Measurements from ENCODE around the gene RTP4.
"Not testable (repeated sequence)": the region's sequence is repeated elsewhere in the genome, so short reads cannot be mapped to it uniquely, and the experiment has no call there.

Gene RTP4

DNA sequence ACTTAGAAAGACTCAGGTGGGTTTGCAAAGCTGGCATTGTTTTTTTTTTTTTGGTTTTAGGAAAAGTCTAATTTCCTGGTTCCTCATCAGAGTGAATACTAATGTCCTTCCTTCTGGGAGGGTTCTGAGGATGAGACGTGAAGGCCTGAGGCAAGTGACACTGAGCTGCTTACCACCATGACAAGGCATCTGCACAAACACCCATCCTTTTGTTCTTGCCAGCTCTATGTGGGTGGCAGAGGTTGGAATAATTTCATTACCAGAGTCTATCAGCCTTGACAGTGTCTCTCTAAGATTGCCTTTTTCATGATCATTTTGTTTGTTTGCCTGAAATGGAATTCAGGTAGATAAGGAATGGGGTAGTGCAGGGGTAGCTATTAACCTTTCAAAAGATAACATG, 17.1 kb downstream of the RTP4 start:
- TF ChIP-seq, protein P1, sequence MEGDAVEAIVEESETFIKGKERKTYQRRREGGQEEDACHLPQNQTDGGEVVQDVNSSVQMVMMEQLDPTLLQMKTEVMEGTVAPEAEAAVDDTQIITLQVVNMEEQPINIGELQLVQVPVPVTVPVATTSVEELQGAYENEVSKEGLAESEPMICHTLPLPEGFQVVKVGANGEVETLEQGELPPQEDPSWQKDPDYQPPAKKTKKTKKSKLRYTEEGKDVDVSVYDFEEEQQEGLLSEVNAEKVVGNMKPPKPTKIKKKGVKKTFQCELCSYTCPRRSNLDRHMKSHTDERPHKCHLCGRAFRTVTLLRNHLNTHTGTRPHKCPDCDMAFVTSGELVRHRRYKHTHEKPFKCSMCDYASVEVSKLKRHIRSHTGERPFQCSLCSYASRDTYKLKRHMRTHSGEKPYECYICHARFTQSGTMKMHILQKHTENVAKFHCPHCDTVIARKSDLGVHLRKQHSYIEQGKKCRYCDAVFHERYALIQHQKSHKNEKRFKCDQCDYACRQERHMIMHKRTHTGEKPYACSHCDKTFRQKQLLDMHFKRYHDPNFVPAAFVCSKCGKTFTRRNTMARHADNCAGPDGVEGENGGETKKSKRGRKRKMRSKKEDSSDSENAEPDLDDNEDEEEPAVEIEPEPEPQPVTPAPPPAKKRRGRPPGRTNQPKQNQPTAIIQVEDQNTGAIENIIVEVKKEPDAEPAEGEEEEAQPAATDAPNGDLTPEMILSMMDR (conservative IDR thresholded peaks at IDR 0.05; ENCODE audit: low read depth, low read length) = no peak
- DNase-seq (ENCODE audit: low read depth) = no peak
- H3K4me3 ChIP-seq (ENCODE audit: low read depth, low read length) = no peak overlapping the region

- no peak overlapping the region for H3K4me3 ChIP-seq (ENCODE audit: low read depth, low read length)
- TF ChIP-seq, protein P1 (conservative IDR thresholded peaks at IDR 0.05; ENCODE audit: low read depth, low read length) = no peak
- no peak for DNase-seq (ENCODE audit: low read depth)
These were observed 28.5 kb downstream of the RTP4 start for GRCh38 chr3:187396661-187397060.

DNA sequence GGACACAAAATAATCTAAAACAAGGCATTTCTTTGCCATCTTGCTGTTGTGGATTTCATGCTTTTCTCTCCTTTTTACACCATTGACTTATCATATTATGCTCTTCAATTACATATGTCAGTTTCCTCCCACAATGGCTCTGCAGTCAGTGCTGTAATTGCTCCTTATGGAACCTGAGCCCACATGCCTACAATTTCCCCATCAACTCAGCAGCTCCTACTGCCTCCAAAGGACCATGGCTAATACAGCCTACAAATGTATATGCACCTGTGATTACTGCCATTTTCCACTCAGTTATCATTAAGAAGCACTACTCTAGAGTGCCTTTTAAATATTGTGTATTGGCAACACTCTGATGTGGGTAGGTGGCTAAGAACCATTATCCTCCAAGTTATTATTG, 30.8 kb downstream of the RTP4 start:
- TF ChIP-seq, protein P1 (conservative IDR thresholded peaks at IDR 0.05; ENCODE audit: low read depth, low read length) = no peak
- no peak overlapping the region for H3K4me3 ChIP-seq (ENCODE audit: low read depth, low read length)
- DNase-seq (ENCODE audit: low read depth) = no peak

GRCh38 chr3:187400756-187401155, 32.6 kb downstream of the RTP4 start:
- TF ChIP-seq, protein P1 (conservative IDR thresholded peaks at IDR 0.05; ENCODE audit: low read depth, low read length) = no peak

GRCh38 chr3:187401856-187402255, 33.7 kb downstream of the RTP4 start:
- TF ChIP-seq, protein P1 (conservative IDR thresholded peaks at IDR 0.05; ENCODE audit: low read depth, low read length) = no peak
- H3K4me3 ChIP-seq (ENCODE audit: low read depth, low read length) = no peak overlapping the region
- no peak for DNase-seq (ENCODE audit: low read depth)

More at GRCh38 chr3:187400756-187401155, 32.6 kb downstream of the RTP4 start:
- H3K4me3 ChIP-seq (ENCODE audit: low read depth, low read length) = no peak overlapping the region
- peak; percentile 20 for DNase-seq (ENCODE audit: low read depth)

DNA sequence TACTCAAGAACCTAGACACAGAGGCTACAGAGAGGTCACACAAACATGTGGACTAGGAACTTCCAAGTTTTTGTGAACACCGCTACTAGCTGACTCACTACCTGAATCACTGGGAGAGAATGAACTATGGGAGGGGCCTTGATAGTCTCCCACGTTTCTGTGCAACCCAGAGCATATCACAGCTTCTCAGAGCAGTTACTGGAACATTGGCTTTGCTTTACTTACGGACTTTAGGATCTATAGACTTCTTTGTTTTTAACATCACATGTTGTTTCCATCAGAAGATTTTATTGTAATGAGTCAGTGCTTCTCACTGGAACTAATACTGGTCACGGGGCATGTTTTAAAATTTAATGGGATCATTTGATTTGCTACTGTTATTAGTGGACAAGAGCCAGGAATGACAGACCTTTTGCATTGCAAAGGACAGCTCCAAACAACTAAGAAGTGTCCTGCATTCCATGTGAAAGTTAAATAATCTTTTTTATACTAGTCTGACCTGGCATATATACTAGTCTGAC, 35.6 kb downstream of the RTP4 start:
- DNase-seq (ENCODE audit: low read depth) = peak; percentile 99
- TF ChIP-seq, protein P1 (conservative IDR thresholded peaks at IDR 0.05; ENCODE audit: low read depth, low read length) = no peak

DNA sequence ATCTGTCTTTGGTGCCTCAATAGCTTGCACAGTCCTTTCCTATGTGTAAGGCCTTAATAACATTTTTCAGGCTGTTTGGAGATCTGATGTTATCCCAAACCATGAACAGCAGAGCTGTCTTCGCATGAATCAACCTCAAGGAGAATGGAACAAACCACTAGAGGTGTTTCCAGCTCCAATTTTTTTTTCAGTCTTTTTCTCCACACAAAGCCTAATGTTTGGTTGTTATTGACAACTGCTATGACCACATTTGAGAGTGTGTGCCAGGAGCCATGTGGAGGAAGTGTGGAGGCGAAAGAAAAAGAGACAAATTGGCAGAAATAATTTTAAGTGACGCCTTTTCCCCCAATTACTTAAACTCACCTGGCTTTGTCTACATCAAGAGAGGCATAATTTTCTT, 38.7 kb downstream of the RTP4 start:
- TF ChIP-seq, protein P1 (conservative IDR thresholded peaks at IDR 0.05; ENCODE audit: low read depth, low read length) = no peak
- peak; percentile 28 for DNase-seq (ENCODE audit: low read depth)
- no peak overlapping the region for H3K4me3 ChIP-seq (ENCODE audit: low read depth, low read length)

More for the DNA sequence above, 35.6 kb downstream of the RTP4 start:
- H3K4me3 ChIP-seq (ENCODE audit: low read depth, low read length) = no peak overlapping the region

- not testable (repeated sequence) for H3K4me3 ChIP-seq (ENCODE audit: low read depth, low read length)
These were observed 44.0 kb downstream of the RTP4 start for GRCh38 chr3:187411991-187412781.

More at GRCh38 chr3:187411991-187412781, 44.0 kb downstream of the RTP4 start:
- not testable (repeated sequence) for DNase-seq (ENCODE audit: low read depth)
